Adrenal gland (tissue), 12 donors: Measurements from ENCODE around the gene CACNA1C. TPM values are rescaled to one million over a fixed set of nuclear protein-coding genes. Genes with fewer than 3 reads are reported as not detected.

Experiments used
- DNase-seq, 7 donors: peaks; one replicate each; pipeline ENCODE4 v3.0.0-alpha.2; 2019 to 2020
- H3K27ac ChIP-seq, 5 donors: fragments of 200-600 bp; sonication (generic) in 4 of 5; 1 replicate in 3 of 5; 2 replicates in 2 of 5; pipeline versions ENCODE4 v1.5.1 to v1.8.0; 2016 to 2020; ENCODE audit warnings: mild to moderate bottlenecking in 1 of 5
- H3K27me3 ChIP-seq: fragments of 200-600 bp; 2 replicates; pipeline ENCODE4 v1.8.0; 2021
- H3K36me3 ChIP-seq, 2 donors: fragments of 200-600 bp; replicated peaks in 1 of 2; 1 replicate in 1 of 2; 2 replicates in 1 of 2; pipeline versions ENCODE4 v1.5.1 to v1.8.0; 2018 to 2022
- H3K4me1 ChIP-seq, 2 donors: fragments of 200-600 bp; replicated peaks in 1 of 2; 1 replicate in 1 of 2; 2 replicates in 1 of 2; pipeline versions ENCODE4 v1.5.1 to v1.8.0; 2018 to 2021
- H3K4me3 ChIP-seq, 4 donors: fragments of 200-600 bp; sonication (generic) in 3 of 4; one replicate each; pipeline ENCODE4 v1.5.1; 2016 to 2018
- H3K9me3 ChIP-seq, 3 donors: fragments of 200-600 bp; sonication (generic) in 1 of 3; replicated peaks in 1 of 3; 1 replicate in 2 of 3; 2 replicates in 1 of 3; pipeline versions ENCODE4 v1.5.1 to v1.8.0; 2016 to 2021
- POLR2A ChIP-seq, 2 donors: fragments of 450-650 bp; IDR thresholded peaks; one replicate each; pipeline ENCODE4 v1.6.1; 2017; ENCODE audit warnings: antibody characterized with exemption in 2 of 2, mild to moderate bottlenecking in 2 of 2, moderate library complexity in 1 of 2
- WGBS, 4 donors: extraction: QIAGEN DNeasy Blood & Tissue Kit in 2 of 4; methylation state at CpG; one replicate each; pipeline versions ENCODE4 v1.1.5 to v1.1.7; 2013 to 2017; 5-methylcytosine and 5-hydroxymethylcytosine counted together
- intact Hi-C, 2 donors: fragments of 100-400 bp; cut with DNase I; formaldehyde crosslinking; loops; one replicate each; pipeline versions ENCODE4 v1.14.1 to v1.15.0; 2022 to 2023
- polyA plus RNA-seq, 3 donors: library from polyadenylated mRNA; stranded (reverse); fragments of 200-250 nt in 2 of 3; fragments of 350-450 nt in 1 of 3; fragmentation: Illumina TruSeq in 1 of 3; extraction: RNeasy Lipid Tissue Mini Kit (QIAGEN cat#74804) in 1 of 3; gene quantifications; one replicate each; pipeline ENCODE4 v1.2.3, GENCODE V29; 2013 to 2014
- total RNA-seq, 9 donors: library from RNA; depleted of rRNA in 4 of 9; stranded (reverse); fragments of >200 nt in 4 of 9; fragments of 120-200 nt in 1 of 9; fragmentation: NEBNext Ultra II Directional in 1 of 9; extraction: Animal tissue kit (Norgen Biotek cat#: 25700) in 1 of 9; gene quantifications; one replicate each; pipeline versions ENCODE4 v1.1.0 to v1.2.4, GENCODE V29; 2013 to 2023
- TF ChIP-seq, protein P1 (sequence below), 6 experiments: fragments of 450-650 bp in 4 of 6; fragments of 200-600 bp in 2 of 6; sonication (generic) in 1 of 6; IDR thresholded peaks; 1 replicate in 5 of 6; 2 replicates in 1 of 6; pipeline versions ENCODE4 v1.5.1 to v1.8.0; 2016 to 2021; ENCODE audit warnings: antibody characterized with exemption in 6 of 6, mild to moderate bottlenecking in 2 of 6, moderate library complexity in 1 of 6
- donor health status: healthy with polysubstance abuse.
- donor health status: Bipolar disorder and iron deficiency.
- donor health status: DM: yes; HTN: yes; CAD: no.
- donor health status: DM: no; HTN: no; CAD: no.
- donor health status: DM: no; HTN: no; CAD: no.
- donor health status: DM: yes; HTN: yes; CAD: no.

CACNA1C gene
- total and polyA plus RNA-seq, 12 donors, result 1.4 to 5.8 (median 3.5) TPM

DNA sequence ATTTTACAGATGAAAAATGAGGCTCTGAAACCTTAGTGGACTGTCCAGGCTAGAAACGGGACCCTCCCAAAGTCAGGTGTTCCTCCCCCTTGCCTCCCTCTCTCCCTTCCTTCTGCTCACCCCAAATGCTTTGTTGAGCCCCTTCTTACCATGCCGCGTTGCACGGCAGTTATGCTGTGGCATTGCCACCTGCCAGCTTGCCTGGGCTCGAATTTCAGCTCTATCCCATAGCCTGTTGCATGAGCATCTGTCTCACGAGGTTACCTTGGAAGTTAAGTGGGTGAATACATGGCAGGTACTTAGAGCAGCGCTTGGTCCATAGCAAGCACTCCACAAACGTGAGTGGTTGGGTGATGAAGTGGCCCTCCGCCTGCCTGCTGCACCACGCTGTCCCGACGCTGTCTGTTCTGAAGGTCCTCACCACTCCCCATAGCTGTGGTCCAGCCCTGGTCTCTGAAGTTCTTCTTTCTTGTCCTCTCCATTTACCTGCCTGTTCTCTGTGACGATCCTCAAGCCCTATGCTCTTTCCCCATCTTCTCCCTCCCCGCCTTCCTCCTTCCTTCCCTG, 269.9 kb downstream of the CACNA1C start:
- WGBS, 4 donors, result 78 to 94% (median 87%) methylated on average over 14 of the region's 14 CpGs
- intact Hi-C loops, result no loop called here
- no peak for DNase-seq
- Histone ChIP-seq H3K27ac (no peak overlapping the region), H3K4me1 (peaks cover 0 to 10% of the 10 kb centered on the region in 2 donors), H3K27me3 (no peaks in the 10 kb centered on the region), H3K36me3 (no peaks in the 10 kb centered on the region), H3K9me3 (no peaks in the 10 kb centered on the region), H3K4me3 (no peak overlapping the region)
- TF ChIP-seq, protein P1, sequence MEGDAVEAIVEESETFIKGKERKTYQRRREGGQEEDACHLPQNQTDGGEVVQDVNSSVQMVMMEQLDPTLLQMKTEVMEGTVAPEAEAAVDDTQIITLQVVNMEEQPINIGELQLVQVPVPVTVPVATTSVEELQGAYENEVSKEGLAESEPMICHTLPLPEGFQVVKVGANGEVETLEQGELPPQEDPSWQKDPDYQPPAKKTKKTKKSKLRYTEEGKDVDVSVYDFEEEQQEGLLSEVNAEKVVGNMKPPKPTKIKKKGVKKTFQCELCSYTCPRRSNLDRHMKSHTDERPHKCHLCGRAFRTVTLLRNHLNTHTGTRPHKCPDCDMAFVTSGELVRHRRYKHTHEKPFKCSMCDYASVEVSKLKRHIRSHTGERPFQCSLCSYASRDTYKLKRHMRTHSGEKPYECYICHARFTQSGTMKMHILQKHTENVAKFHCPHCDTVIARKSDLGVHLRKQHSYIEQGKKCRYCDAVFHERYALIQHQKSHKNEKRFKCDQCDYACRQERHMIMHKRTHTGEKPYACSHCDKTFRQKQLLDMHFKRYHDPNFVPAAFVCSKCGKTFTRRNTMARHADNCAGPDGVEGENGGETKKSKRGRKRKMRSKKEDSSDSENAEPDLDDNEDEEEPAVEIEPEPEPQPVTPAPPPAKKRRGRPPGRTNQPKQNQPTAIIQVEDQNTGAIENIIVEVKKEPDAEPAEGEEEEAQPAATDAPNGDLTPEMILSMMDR (IDR thresholded peaks at IDR 0.05), result no peak
- no peak for TF ChIP-seq POLR2A (IDR thresholded peaks at IDR 0.05)

DNA sequence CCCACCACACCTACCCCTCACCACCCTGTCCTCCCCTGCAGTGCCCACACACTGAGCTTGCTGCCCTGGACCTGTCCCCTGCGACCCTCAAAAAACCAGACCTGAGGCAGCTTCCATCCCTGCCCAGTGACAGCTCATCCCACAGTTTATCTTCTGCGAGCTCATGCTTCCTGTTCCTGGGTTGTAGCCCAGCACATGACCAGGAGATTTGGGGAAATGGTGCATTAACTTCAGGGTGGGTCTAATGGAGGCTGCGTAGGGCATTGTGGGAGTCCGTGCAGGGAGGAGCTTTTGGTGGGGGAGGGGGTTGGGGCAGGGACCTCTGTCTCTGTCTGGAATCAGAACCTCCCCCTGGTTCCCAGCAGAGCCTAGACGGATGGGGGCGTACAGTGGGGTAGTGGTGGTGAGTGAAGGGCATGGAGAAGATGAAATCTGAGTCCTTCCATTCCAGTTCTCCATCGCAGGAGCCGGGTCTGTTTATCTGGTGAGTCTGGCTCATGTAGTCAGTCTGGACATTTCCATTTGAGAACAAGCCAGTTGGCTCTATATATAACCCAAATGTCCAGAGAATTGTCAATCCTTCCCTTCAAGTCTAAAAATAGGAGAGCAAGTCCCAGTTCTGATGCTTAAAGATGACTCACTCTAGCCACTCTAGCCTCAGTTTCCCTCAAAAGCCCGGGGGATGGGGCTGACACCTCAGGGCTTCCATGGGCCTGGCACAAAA, 270.9 kb downstream of the CACNA1C start:
- 65 to 71% (median 70%) methylated on average over 7 to 9 of the region's 9 CpGs for WGBS, 4 donors
- intact Hi-C loops, result no loop called here
- no peak for TF ChIP-seq POLR2A (IDR thresholded peaks at IDR 0.05)
- TF ChIP-seq, protein P1 (IDR thresholded peaks at IDR 0.05), result no peak
- Histone ChIP-seq H3K36me3 (no peaks in the 10 kb centered on the region), H3K27ac (no peak overlapping the region), H3K9me3 (no peaks in the 10 kb centered on the region), H3K4me3 (no peak overlapping the region), H3K27me3 (no peaks in the 10 kb centered on the region), H3K4me1 (peaks cover 0 to 10% of the 10 kb centered on the region in 2 donors)
- DNase-seq, result no peak

DNA sequence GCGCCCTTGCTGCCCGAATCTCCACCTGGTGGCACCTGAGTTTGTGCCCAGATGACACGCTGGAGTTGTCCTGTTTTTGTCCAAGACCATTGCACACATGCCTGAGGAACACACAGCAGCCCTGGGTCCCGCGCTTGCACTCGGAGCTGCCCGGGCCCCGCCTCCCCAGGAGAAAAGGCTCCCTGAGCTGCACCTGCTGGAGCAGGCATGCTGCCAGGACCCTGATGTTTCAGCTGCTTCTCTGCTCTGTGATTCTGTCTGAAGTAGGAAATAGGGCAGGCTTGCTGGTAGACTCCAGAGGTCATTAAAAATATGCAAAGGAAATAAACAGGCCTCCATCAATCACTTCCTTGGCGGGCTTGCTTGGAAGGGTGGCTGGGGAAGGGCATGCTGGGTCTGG, 271.6 kb downstream of the CACNA1C start:
- 49 to 72% (median 62%) methylated on average over 8 to 9 of the region's 9 CpGs for WGBS, 4 donors
- peak in 5 of 7 donors; percentile 8 to 70 (median 34) for DNase-seq
- TF ChIP-seq POLR2A (IDR thresholded peaks at IDR 0.05), result no peak
- TF ChIP-seq, protein P1 (IDR thresholded peaks at IDR 0.05), result no peak
- no peak overlapping the region for H3K4me3 ChIP-seq
- H3K27ac ChIP-seq, result peak overlapping the region in 1 of 5 donors; percentile 38
- H3K27me3 ChIP-seq, result no peaks in the 10 kb centered on the region
- H3K36me3 ChIP-seq, result no peaks in the 10 kb centered on the region
- H3K9me3 ChIP-seq, result no peaks in the 10 kb centered on the region
- H3K4me1 ChIP-seq, result peaks cover 0 to 10% of the 10 kb centered on the region in 2 donors
- intact Hi-C loops, result no loop called here

DNA sequence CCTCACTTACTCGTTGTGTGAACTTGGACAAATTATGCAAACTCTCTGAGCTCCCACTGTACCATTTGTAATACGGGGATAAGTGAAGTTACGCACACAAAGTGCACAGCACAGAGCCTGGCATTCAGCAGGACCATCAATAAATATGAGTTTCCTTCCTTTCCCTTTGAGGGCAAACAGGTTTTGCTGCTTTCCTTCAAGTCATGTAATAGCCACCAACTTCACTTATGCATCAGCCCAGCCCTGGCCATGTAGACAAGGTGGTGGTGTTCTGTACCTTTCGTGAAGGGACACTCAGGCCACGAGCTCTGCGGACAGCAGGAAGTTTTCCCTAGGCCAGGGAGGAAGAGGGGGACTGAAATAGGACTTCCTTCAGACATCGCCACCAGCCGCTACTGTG, 272.7 kb downstream of the CACNA1C start:
- TF ChIP-seq POLR2A (IDR thresholded peaks at IDR 0.05), result no peak
- TF ChIP-seq, protein P1 (IDR thresholded peaks at IDR 0.05), result no peak
- no peak overlapping the region for H3K4me3 ChIP-seq
- H3K4me1 ChIP-seq, result peaks cover 0 to 18% of the 10 kb centered on the region in 2 donors
- H3K9me3 ChIP-seq, result no peaks in the 10 kb centered on the region
- intact Hi-C loops, result no loop called here
- no peaks in the 10 kb centered on the region for H3K27me3 ChIP-seq
- WGBS, 4 donors, result 77 to 84% (median 78%) methylated on average over 8 of the region's 8 CpGs
- no peaks in the 10 kb centered on the region for H3K36me3 ChIP-seq
- no peak overlapping the region for H3K27ac ChIP-seq
- DNase-seq, result no peak
